CD4-positive, alpha-beta T cell treated with Interleukin-15 for 4 hours (primary cell): ENCODE data around the gene RNF126.
"Not testable (repeated sequence)": the region's sequence is repeated elsewhere in the genome, so short reads cannot be mapped to it uniquely, and the experiment has no call there.

Experiments used
- DNase-seq: peaks from one replicate; pipeline ENCODE4 v3.0.0-alpha.2; 2020; ENCODE audit warnings: low spot score

The RNF126 gene

DNA sequence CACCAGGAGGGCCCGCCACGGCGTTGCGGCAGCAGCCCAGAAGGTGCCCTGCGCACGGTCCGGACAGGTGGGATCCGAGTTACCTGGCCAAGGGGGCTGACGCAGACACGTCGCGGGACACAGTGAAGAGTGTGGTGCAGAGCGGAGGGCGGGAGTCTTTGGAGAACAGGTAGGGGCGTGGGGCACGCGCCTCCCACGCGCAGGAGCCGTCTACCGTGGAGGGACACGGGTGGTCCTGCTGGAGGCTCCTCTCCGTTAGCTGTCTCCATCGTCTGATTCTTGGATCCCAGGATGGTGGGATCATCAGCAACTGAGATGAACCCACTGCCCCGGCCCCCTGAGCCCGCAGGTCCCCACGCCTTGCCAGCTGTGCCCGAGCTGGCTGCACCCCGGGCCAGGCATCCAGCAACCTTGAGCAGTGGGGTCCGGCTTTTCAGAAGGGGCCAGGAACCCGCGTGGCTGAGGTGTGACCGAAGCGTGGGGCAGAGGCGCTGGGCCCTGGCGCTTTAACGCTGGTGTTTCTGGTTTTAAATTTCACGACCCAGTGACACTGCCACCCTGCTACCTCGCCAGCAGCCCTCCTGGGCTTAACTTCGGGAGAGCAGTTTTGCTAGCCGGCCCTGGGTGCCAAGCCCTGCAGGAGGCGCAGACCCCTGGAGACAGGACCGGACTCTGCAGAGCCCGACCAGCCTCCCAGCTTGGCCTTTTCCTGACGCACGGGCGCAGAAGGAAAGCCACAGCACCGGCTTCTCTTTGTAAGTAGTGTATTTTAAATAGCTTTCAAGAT, 16.0 kb downstream of the RNF126 start:
- DNase-seq, result no peak

- no peak for DNase-seq
These were observed 16.9 kb downstream of the RNF126 start for GRCh38 chr19:645912-646778.

DNA sequence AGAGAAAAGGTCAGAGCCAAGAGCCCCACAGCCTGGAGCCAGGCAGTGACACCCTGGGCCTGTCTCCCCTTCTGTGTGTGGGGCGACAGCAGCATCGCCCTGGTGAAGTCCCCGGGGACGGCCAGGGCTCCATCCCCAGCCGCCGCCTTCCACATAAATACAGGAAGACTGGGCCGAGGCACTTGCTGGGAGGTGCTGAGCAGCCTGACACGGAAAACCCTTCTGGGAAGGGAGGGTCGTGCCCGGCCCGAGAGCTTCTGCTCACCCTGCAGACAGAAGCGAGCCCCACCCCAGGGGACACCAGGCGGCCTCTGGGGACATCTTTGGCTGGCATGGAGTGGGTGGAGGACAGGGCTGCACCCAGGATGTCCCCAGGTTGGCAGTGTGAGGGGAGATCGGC, 18.2 kb downstream of the RNF126 start:
- DNase-seq, result no peak

DNA sequence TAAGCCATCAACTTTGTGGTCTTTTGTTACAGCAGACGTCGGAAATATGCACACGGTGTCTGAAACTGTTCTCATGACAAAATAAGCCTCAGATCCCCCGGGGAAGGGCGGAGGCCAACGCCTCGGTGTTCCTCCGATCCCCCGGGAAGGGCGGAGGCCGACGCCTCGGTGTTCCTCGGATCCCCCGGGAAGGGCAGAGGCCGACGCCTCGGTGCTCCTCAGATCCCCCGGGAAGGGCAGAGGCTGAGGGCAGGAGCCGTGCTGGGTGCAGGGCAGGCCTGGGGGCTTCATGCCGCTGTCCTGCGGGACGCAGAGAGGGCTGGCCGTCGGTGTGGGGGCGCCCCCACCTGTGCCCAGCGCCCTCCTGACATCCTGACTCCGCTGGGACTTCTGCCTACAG, 18.7 kb downstream of the RNF126 start:
- DNase-seq, result no peak

GRCh38 chr19:643736-644135, 19.3 kb downstream of the RNF126 start:
- DNase-seq, result no peak

DNA sequence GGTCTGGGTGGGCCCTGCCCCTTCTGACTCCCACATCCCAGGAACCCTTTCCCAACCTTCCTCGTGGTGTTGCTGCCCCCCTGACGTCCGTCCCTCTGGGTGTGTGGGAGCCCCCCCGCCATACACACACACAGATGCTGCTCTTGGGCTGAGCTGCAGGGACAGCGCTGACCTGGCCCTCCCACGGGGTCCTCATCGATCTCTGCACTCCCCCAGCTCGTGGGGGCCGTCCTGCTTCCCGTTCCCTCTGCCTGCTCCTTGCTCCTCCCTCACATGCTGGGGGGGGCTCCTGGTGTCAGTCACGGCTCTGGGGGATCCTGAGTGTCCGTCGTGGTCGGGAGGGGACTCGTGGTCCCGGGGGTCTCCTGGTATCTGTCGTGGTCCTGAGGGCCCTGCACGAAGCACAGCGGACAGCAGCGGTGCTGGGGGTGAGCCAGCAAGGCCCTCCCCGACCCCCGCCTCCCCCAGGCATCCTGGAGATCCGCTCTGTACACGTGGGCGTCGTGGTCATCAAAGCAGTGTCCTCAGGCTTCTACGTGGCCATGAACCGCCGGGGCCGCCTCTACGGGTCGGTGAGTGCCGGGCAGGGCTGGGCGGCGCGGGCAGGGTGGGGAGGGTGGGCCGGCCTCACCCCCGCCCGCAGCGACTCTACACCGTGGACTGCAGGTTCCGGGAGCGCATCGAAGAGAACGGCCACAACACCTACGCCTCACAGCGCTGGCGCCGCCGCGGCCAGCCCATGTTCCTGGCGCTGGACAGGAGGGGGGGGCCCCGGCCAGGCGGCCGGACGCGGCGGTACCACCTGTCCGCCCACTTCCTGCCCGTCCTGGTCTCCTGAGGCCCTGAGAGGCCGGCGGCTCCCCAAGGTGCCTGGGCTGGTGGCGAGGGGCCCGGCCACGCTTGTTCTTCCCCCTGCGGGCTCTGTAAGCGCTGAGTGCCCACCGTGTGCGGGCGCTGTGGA, 20.0 kb downstream of the RNF126 start:
- no peak for DNase-seq

- DNase-seq, result no peak
These were observed 21.3 kb downstream of the RNF126 start for GRCh38 chr19:641702-642101.

- DNase-seq, result no peak
These were observed 22.3 kb downstream of the RNF126 start for GRCh38 chr19:640606-641189.

DNA sequence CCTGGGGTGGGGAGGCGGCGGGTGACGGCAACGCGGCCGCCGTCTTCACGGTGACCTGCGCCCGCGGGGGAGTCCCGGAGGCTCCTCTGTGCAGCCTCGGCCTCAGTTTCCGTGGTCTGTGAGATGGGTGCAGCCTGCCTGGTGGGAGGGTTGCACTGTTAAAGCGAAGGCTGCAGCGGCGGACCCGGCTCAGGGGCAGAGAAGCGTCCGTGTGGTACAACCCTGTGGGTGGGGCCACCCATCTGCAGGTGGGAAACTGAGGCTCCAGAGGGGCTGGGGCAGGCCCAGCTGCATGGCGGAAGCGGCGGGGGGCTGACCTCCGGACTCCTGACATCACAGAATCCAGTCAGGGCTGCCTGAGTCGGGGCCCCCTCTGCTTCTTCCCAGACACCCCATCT, 22.9 kb downstream of the RNF126 start:
- DNase-seq, result no peak

DNA sequence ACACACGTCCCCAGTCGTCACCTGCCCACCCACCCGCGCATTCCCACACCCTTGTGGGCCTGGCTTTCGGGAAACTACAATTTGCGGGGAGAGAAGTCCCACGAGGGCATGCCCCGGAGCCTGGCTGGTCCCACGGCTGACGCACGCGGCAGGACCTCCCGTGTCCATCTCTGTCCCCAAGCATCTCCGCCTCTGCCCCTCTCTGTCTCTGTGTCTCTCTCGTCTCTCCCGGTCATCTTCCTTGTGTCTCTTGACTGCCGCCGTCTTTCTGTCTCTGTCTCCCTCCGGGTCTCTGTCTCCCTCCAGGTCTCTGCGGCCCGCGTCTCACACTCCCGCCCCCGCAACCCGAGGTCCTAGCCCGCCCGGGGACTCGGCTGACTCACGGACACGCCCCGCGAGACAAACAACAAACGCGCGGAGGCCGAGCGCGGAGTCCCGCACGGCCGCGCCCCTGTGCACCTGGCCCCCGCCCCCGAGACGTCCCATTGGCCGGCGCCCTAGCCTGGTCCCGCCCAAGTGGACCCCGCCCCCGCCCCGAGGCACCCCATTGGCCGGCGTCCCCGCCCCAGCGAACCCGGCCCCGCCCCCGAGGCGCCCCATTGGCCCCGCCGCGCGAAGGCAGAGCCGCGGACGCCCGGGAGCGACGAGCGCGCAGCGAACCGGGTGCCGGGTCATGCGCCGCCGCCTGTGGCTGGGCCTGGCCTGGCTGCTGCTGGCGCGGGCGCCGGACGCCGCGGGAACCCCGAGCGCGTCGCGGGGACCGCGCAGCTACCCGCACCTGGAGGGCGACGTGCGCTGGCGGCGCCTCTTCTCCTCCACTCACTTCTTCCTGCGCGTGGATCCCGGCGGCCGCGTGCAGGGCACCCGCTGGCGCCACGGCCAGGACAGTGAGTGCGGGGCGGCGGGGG, 23.5 kb downstream of the RNF126 start, which contains the start of gene FGF22:
TSS of gene FGF22 (plus strand) at position 627 of the 908 bp plus-strand sequence. CDS start at position 674, 47 bp downstream.
- peak; percentile 95 for DNase-seq

DNA sequence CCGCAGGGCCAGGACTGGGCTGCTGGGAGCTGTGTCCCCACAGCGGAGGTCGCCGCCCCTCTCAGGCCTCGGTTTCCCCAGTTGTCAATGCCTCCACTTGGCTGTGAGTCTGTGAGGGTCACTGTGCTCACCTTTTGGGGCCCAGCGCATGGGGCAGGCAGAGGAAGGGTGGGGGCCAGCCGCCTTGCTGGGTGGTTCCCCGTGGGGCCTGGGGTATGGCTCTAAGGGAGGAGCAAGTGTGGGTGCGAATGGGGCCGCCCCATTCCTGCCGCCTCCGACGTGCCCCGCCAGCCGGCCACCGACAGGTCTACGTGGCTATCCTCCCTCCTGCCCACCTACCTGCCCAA, 24.1 kb downstream of the RNF126 start:
- DNase-seq, result no peak

- no peak for DNase-seq
These were observed 27.9 kb downstream of the RNF126 start for GRCh38 chr19:634975-635652.

DNA sequence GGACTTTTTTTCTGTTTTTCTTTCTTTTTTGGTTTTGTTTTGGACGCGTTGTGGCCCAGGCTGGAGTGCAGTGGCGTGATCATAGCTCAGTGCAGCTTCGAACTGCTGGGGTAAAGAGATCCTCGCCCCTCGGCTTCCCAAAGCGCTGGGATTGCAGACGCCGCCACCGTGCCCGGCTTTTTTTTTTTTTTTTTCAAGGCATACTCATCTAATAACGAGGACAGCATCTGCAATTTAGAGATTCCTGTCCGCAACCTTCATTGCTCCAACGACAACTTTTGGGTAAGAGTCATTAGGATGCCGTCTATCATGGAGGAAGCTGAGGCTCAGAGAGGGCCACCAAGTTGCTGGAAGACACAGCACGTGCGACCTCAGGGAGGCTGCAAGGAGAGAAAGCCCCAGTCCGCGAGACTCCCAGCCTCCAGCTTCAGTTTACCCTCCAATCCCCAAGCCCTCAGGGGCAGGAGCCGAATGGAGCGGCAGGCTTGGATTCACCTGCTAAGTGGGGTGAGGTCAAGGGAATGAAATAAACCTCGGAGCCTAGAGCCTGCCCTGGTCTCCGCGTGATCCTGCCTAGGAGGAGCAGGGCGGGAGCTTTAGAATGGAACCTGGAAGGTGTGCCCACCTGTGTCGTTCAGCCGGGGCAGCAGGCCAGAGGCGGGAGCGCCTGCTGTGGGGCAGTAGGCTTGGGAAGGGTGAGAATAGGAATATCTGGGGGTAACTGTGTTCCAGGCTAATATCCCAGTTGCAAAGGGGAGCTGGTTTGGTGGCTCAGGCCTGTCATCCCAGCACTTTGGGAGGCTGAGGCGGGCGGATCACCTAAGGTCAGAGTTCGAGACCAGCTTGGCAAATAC, 29.0 kb downstream of the RNF126 start:
- no peak for DNase-seq

DNA sequence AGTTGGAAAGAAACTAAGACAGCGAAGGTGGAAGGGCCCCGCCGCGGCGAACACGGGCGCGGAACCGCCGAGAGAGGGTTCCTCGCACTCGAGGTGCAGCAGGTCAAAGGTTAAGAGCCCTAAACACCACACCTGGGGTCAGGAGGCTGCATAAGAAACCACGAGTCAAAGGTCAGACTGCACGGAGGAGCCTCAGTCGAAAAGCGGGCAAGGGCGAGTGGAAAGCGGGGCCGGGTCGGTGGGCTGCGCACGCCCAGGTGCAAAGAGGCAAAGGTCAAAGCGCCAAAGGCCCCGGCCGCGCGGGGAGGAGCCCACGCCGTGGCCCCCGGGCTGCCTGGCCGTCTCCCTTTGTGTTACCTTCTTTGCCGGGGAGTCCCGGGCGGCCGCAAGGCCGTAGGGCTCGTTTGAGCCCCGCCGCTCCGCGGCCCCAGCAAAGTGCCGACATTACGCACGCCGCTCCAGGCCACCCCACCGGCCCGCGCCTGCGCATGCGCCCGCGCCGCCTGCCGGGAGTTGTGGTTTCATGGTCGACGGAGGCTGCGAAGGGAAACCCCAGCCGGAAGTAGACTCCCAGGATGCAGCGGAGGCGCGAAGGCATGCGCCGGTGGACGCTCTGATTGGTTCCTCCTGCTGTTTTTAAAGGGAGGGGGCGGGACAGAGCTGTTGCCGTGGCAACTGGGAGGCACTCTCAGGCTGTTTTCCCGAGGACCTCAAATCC, 29.8 kb downstream of the RNF126 start, which contains the start of gene POLRMT:
TSS of gene POLRMT (minus strand) at position 470 of the 718 bp plus-strand sequence. CDS start at position 445, 25 bp downstream.
- DNase-seq, result peak; percentile 98

GRCh38 chr19:632579-633067, 30.4 kb downstream of the RNF126 start:
- DNase-seq, result no peak

DNA sequence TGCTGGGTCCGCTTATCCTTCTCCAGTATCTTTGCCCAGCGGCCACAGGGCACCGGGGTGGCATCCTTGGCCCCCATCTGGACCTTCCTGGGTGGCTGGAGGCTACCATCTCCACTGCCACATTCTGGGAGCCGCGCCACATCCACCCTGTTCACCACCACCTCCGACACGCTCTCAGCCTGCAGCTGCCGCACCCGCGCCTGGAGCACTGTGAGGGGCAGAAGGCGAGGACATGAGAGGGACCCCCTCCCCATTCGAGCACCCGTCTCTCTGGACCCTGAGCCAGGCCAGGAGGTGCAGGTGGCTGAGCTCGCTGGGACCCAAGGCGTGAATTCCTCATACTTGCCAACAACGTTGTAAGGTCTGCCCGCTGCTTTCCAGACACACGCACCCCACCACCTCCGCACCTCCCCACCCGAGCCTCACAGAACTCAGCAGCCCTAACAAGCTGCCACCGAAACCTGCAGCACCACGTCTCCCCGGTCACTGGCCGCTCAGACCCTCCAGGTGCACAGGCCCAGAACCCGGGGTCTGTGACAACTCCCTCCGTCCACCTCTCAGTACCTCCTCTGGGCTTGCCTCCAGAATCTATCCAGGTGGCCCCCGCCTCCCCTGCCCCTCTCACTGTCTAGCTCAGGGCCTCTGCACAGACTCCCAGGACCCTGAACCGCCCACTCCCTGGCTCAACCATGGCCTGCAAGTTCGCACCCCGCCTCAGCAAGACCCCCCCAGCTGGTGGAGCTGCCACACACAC, 32.9 kb downstream of the RNF126 start:
- no peak for DNase-seq

DNA sequence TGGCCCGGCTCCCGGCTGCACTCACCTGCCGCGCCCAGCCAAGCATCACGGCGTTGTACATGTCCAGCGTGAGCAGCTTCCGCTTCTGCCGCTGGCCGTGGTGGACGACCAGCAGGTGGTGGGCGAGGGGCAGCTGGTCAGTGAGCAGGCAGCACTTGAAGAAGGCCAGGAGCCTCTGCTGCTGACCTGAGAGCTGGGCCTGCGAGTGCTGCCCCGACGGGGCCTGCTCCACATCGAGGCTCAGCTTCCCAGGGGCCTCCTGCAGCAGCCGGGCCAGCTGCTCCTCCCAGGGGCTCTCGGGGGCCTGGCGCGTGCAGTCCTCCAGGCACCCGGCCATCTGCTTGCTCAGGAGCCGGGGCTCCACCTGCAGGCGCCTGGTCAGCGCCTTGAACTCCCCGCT, 33.5 kb downstream of the RNF126 start:
- not testable (repeated sequence) for DNase-seq
